ENCODE measurements around the gene ZNF598.

ZNF598 gene

DNA sequence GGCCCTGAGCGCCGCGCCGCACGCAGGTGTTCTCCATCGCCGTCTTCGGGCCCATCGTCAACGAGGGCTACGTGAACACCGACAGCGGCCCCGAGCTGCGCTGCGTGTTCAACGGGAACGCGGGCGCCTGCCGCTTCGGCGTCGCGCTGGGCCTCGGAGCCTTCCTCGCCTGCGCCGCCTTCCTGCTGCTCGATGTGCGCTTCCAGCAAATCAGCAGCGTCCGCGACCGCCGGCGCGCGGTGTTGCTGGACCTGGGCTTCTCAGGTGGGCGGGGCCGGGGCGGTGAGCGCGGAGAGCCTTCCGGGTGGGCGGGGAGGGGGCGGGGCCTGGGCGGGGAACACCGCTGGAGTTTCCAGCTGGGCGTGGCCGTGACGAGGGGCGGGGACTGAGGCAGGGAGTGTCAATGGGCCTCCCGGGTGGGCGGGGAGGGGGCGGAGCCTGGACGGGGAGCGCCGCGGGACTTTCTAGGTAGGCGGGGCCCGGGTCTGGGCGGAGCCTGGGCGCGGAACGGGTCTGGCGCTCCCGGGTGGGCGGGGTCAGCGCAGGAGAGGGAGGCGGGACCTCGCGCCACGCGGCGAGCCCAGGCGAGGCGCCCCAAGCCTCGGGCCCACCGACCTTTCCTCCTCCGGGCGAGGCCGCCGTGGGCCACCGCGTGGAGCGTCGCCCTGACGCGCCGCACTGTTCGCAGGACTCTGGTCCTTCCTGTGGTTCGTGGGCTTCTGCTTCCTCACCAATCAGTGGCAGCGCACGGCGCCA is 17.5 kb downstream of the ZNF598 start:
- peak; percentile 94 for DNase-seq (ENCODE audit: low read depth, low spot score)

DNA sequence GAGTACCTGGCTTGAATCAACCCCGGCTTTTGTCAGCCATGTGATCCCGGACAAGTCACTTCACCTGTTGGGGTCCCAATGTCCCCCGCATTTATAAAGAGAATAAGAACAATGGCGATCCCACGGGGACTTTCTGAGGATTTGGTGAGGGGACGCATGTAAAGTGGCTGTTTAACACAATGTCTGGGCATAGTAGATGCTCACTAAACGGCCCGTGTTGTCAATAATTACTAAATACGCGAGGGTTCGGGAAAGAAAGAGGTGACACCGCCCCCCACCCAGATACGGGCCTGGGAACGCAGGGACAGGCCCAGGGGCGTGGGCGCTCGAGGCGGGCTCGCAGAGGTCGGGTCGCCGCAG is 18.1 kb downstream of the ZNF598 start:
- DNase-seq (ENCODE audit: low read depth, low spot score), result no peak

GRCh38 chr16:1991135-1991551 is 18.5 kb downstream of the ZNF598 start:
- DNase-seq (ENCODE audit: low read depth, low spot score), result no peak

DNA sequence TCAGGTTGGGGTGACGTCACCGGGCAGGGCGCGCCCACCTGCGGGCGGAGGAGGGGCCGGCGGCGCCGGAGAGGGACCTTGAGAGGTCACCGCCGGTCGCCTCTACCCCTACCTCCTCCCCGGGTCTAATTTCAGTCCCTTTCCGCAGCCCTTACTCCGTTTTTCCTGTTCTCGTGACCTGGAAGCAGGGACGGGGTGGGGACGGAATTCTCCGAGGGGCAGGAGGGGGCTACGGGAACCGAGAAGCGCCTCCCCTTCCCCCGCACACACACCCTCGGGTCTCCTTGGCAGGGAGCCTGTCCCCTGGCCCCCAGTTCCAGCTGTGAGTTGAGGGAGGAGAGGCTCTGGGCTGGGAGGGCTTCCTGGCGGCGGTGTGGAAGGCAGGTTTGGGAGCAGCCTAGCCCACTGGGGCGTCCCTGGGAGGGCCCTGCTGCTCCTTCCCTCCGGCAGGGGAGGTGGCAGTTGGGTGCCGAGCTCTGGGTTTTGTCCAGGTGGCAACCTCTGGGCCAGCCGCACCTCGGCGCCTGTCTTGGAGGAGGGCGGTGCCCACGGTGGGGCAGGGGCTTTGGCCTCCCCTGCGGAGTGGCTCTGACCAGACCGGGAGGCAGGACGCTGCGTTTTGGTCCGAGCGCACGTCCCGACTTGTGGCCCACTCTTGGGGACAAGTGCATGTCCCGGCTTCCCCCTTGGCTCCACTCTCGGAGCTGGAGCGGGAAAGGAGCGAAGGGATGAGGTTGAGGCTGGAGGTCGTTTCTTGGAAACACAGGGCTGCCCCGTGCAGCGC is 19.1 kb downstream of the ZNF598 start:
- no peak for DNase-seq (ENCODE audit: low read depth, low spot score)

DNA sequence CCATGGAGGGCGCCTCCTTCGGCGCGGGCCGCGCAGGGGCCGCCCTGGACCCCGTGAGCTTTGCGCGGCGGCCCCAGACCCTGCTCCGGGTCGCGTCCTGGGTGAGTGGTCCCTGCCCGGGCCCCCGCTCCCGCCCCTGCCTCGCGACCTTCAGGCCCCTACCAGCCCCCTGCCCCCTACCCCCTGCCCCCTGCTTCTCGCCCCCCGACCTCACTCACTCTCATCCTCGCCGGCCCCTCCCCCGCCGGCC is 19.6 kb downstream of the ZNF598 start:
- DNase-seq (ENCODE audit: low read depth, low spot score), result no peak

GRCh38 chr16:1989209-1990100 is 20.2 kb downstream of the ZNF598 start, which contains the start of gene SYNGR3:
Gene SYNGR3 (plus strand): TSS chr16:1989970. CDS start chr16:1990103, 133 bp downstream.
- DNase-seq (ENCODE audit: low read depth, low spot score), result no peak

GRCh38 chr16:1987198-1987597 is 22.4 kb downstream of the ZNF598 start:
- no peak for DNase-seq (ENCODE audit: low read depth, low spot score)

GRCh38 chr16:1985466-1986150 is 24.0 kb downstream of the ZNF598 start:
- no peak for DNase-seq (ENCODE audit: low read depth, low spot score)

GRCh38 chr16:1984347-1985225 is 25.0 kb downstream of the ZNF598 start:
- DNase-seq (ENCODE audit: low read depth, low spot score), result no peak

DNA sequence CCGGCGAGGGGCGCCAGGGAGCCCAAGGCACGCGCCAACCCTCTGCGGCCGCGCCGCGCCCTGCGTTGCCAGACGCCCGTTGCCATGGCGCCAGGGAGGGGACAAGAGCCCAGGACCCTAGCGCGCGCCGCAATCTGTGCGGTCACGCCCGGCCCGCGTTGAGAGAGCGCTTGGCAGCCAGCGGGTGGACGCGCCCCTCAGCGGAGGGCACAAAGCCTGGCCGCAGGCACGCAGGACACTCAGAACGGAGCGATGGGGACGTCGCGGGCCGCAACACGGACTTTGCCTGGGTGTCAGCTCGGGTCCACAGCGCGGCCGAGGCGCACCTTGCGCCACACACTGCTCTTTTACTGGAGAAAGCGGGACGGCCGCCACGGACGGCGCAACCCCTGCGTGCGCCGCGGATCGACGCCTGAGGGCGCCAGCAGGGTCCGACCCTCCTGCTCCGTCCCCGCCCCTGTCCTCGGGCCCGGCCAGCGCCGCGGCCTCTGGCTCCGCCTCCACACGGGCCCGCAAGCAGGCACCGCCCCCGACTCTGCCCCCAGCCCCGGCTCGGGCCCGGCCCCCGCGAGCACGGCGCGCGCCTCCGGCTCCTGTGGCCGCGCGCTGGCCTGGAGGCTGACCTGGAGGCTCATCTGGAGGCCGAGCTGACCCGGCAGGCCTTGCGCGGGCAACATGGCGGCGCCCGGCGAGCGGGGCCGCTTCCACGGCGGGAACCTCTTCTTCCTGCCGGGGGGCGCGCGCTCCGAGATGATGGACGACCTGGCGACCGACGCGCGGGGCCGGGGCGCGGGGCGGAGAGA is 25.9 kb downstream of the ZNF598 start, which contains the start of gene GFER:
TSS of gene GFER (plus strand) at position 650 of the 803 bp plus-strand sequence. CDS start at position 676, 26 bp downstream.
- no peak for DNase-seq (ENCODE audit: low read depth, low spot score)

DNA sequence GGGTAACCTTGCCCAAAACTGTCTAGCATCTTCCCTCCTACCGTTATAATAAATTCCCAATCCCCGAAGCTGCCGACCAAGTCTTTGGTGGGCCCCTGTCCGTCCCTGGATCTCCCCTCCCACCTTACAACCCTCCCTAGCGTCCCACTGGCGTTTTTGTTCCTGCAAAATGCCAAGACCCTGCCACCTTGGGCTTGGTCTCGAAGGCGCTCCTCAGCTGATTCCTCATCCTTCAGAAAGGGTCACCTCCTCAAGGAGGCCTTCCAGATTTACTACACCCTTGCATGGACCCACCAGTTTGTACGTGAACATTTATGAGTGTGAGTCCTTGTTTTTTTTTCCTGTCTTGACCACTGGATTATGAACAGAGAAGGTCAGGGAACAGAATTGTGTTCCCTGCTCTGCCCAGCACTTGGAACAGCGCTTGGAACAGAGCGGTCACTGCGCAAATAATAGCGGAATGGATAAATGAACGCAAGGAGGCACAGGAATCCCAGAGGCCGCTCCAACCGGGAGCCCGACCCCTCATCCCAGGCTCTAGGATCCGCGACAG is 26.6 kb downstream of the ZNF598 start:
- DNase-seq (ENCODE audit: low read depth, low spot score), result no peak

GRCh38 chr16:1982013-1982433 is 27.6 kb downstream of the ZNF598 start:
- no peak for DNase-seq (ENCODE audit: low read depth, low spot score)

GRCh38 chr16:1981398-1981836 is 28.2 kb downstream of the ZNF598 start, which contains the start of gene NOXO1:
Gene NOXO1 (minus strand): TSS chr16:1981469. CDS start chr16:1981179, 290 bp downstream.
- no peak for DNase-seq (ENCODE audit: low read depth, low spot score)

DNA sequence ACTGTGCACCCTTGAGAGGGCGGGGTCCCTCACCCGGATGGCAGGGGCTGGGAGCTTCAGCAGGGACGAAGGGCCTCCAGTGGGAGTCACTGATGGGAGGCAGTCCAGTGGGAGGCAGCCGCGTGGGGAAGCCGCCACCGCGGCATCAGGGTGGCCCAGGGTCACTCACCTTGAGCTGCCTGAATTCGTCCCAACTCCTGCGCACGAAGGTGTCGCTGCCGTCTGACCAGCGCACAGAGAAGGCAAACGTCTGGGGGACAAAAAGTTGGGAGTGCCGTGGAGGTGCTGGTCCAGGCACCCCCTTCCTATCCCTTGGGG is 28.9 kb downstream of the ZNF598 start:
- DNase-seq (ENCODE audit: low read depth, low spot score), result no peak

- no peak for DNase-seq (ENCODE audit: low read depth, low spot score)
Measured at GRCh38 chr16:1980030-1980769, 29.4 kb downstream of the ZNF598 start.

GRCh38 chr16:1979271-1980029 is 30.2 kb downstream of the ZNF598 start:
- no peak for DNase-seq (ENCODE audit: low read depth, low spot score)

GRCh38 chr16:1978476-1979120 is 31.0 kb downstream of the ZNF598 start:
- DNase-seq (ENCODE audit: low read depth, low spot score), result no peak
